GM19395 (cell line): Measurements from ENCODE around the gene BBOF1.
A peak's percentile ranks its signal among the peaks of the same experiment; 100 is the strongest.
"Not testable (repeated sequence)": the region's sequence is repeated elsewhere in the genome, so short reads cannot be mapped to it uniquely, and the experiment has no call there.

Experiments used
- ATAC-seq: cut with Tn5 transposase; IDR thresholded peaks from one replicate; pipeline ENCODE4 v1.9.1; 2021; ENCODE audit warnings: mild to moderate bottlenecking, moderate library complexity; ENCODE audit not compliant: unreplicated experiment

BBOF1 gene

GRCh38 chr14:74018586-74019407 is at the start of gene BBOF1, which contains the start of gene ENTPD5:
BBOF1 (plus strand) TSS chr14:74019349; CDS start chr14:74019479, 130 bp downstream.
ENTPD5 (minus strand) TSS chr14:74019288; CDS start chr14:73988102, 31,186 bp downstream.
- peak; percentile 85 for ATAC-seq

DNA sequence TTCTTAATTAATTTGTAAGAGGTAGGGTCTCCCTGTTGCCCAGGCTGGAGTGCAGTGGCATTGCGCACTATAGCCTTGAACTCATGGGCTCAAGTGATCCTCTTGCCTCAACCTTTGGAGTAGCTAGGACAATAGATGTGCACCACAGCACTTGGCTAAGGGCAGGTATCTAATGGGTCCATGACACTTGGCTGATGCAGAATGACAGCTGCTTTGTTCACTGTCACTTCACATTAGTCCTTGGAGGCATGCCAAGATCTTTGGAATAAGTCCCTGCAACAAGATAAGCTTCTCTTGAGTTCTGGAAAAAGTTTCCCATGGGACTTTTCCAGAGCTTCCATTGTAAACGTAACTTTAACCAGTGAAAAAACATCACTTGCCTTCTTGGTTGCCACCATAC is 45.7 kb upstream of the BBOF1 start:
- no peak for ATAC-seq

GRCh38 chr14:73976125-73976524 is 43.0 kb upstream of the BBOF1 start:
- ATAC-seq: no peak

DNA sequence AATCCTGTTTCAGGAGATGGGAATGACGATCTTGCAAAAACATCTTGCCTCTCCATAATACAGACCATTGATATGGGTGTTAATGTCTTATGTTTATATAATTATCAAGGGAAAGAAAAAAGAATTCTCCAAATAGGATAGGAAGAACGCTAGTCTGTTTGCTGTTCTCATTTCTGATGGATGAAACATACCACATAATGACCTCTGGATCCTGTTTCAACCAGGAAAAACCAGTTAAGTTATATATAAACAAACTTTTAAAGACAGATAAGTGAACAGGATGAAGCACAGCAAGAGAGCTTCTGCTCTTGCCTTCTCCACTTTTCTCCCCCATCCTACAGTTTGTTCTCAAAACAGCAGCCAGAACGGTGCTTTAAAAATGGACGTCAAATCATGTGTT is 41.3 kb upstream of the BBOF1 start:
- ATAC-seq: no peak

DNA sequence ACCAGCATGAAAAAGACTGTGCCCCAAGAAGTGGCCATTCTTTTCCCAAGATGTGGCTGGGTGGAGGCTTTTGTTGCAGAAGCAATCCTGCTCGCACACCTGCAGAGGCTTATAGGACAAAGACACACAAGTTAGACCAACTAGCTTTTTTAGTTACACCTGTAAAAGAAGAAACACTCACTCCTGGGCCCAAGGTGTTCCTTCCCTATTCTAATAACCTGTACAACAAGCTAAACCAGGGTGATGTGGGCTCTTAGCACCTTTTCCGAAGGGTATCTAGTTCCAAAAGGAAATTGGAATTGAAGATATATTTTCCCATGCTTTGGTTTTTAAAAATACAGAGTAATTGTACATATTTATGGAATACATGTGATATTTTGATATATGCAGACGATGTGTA is 31.1 kb upstream of the BBOF1 start:
- no peak for ATAC-seq

GRCh38 chr14:73988656-73989055 is 30.5 kb upstream of the BBOF1 start:
- ATAC-seq: not testable (repeated sequence)

DNA sequence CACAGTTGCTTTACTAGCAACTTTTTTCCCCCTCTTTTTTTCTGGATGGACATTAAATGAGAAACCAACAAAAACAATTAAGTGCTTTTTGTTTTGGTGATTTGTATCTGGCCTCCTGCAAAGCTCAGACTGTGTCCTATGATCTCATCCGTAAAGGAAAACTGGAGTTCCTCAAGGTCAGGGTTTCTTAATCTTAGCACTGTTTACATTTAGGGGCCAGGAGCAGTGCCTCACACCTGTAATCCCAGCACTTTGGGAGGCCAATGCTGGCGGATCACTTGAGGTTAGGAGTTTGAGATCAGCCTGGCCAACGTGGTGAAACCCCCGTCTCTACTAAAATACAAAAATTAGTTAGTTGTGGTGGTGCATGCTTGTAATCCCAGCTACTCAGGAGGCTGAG is 28.1 kb upstream of the BBOF1 start:
- ATAC-seq: no peak

DNA sequence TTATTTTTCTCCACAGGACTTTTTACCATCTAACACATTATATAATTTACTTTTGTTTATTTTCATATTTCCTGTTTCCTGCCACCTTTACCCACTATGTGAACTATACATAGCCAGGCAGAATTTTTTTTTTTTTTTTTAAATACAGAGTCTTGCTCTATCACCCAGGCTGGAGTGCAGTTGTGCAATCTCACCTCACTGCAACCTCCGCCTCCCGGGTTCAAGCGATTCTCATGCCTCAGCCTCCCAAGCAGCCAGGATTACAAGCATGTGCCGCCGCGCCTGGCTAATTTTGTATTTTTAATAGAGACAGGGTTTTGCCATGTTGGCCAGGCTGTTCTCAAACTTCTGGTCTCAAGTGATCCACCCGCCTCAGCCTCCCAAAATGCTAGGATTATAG is 24.2 kb upstream of the BBOF1 start:
- ATAC-seq: not testable (repeated sequence)

DNA sequence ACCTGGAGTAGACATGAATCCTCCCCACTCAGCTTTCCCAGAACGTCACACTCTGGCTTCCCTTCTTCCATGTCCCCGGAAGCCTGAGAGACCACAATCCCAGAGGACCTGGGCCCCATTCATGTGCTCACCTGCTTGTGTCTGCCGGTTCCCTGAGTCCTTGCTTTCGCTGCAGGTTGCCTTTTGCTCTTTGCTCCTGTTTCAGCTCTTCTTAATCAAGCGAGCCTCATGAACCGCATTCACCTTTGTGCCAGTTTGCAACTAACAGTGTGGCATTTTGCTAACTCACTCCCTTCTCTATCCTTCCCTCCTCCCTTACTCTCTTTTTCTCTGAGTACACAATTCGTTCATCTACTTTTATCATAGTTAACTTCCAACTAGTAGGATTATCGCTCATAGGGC is 23.2 kb upstream of the BBOF1 start:
- ATAC-seq: no peak

GRCh38 chr14:73996731-73997107 is 22.4 kb upstream of the BBOF1 start:
- ATAC-seq: no peak

DNA sequence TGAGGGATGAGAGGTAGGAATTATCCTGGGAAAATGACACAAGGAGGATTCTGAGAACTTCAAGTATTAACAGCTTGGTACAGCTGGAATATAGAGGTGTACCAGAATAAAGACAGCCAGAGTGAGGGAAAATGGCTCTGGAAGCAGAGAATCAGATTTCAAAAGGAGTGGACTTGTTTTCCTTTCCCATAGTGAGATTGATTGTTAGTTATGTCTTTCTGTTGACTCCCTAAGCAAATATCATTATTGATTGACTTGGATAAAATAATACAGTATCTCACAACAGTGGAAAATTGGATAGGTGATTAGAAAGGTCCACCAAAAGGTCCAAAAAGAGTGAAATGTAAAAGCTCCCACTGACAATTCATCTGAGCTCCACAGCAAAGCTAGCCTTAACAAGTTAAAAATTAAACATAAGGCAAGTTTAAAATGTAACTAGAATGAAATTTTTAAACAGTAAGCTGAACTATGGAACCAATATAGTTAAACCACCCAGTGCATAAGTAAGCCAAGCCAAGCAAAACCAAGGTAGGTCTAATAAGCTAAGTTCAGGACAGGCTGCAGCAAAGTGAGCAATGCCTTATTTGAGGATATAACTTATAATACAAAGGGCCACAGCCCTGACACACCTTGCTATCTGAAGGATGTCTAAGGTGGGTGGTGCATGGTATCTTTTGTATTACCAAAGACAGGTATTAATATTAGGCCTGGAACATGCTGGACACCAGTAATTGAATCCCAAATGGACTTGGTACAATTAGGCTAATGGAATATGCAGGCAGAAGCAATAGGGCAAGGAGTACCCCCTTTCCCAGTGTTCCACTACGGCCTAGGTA is 21.8 kb upstream of the BBOF1 start:
- no peak for ATAC-seq

DNA sequence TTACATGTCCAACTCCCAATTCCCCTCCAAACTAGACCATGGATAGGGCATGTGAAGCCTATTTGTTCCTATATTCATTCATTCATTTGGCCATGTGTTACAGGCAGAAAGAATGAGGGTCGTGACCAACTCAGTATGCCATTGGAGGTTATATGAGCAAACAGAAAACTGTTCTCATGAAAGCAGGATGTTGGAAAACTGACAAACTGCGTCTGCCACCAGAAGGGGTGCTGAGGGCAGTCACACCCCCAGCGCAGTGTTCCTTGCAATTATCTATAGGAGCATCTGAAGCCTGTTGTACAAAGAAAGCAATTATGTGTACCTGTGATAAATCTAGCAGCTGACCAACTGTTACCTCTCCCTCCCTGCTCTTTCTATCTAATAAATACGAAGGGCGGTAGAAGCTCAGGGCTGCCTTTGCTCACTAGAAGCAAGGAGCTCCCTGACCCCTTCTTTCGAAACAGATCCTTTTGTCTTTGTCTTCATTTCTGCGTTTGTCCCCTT is 21.2 kb upstream of the BBOF1 start:
- ATAC-seq: no peak

- ATAC-seq: no peak
Measured at GRCh38 chr14:73998726-73999125, 20.4 kb upstream of the BBOF1 start.

DNA sequence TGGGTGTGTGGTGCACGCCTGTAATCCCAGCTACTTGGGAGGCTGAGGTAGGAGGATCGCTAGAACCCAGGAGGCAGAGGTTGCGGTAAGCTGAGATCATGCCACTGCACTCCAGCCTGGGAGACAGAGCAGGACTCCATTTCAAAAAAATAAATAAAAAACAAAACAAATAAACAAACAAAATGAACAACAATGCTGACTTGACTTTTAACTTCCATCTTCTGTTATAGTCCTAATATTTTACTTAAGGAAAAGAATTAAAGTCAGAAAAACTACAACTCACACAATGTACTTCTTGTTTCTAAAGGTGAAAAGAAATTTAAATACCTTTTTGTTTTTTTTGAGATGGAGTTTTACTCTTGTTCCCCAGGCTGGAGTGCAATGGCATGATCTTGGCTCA is 13.5 kb upstream of the BBOF1 start:
- ATAC-seq: not testable (repeated sequence)

GRCh38 chr14:74008843-74009499 is 10.2 kb upstream of the BBOF1 start:
- ATAC-seq: no peak

GRCh38 chr14:74014299-74014698 is 4.8 kb upstream of the BBOF1 start:
- no peak for ATAC-seq

- ATAC-seq: no peak
Measured at GRCh38 chr14:74015176-74015575, 4.0 kb upstream of the BBOF1 start.

GRCh38 chr14:74015963-74016362 is 3.2 kb upstream of the BBOF1 start:
- ATAC-seq: no peak

GRCh38 chr14:74018174-74018585 is 969 bp upstream of the BBOF1 start:
- ATAC-seq: peak; percentile 23

DNA sequence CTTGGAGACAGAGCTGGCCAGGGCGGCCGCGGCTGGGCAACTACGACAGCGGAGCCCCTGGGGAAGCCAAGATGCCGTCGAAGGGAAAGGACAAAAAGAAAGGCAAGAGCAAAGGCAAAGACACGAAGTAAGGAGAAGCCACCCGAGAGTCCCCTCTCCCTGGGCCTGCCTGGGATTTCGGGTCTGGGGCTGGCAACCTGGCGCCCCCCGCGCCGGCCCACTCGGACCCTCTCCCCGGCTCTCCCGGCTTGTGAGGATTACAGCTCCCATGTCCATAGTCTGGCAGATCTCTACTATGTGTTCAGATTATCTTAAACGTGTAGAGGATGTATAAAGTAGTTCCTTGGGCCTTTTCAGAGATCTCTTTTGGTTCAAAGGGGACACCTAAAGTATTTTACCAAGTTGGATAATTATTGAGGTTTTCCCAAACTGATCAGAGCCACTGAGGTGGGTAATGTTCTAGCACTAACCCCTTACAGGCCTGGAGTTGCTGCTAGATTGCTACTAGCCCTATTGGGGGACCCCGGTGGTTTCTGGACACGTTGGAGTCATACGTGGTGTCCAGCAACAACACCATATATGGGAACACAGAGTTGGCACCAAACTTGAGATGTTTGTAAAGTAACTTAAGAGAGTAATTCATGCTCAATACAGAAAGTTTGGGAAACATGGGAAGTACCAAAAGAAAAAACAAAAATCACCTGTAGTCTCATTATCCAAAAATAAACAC is 424 bp downstream of the BBOF1 start:
- ATAC-seq: no peak

- no peak for ATAC-seq
Measured at GRCh38 chr14:74022346-74022745, 3.2 kb downstream of the BBOF1 start.
